ENCODE results near the gene PLEKHJ1. TPM values are rescaled to one million over a fixed set of nuclear protein-coding genes. Genes with fewer than 3 reads are reported as not detected.

The PLEKHJ1 gene
- total and polyA plus RNA-seq, 5 donors from 2014 or later = 50.3 to 121 (median 100) TPM

- Mint-ChIP-seq H3K4me3 (no peak overlapping the region), H3K4me1 (peaks cover 0 to 11% (median under 1%) of the 10 kb centered on the region in 4 donors), H3K36me3 (peaks cover 6% of the 10 kb centered on the region), H3K9me3 (no peaks in the 10 kb centered on the region), H3K27me3 (no peaks in the 10 kb centered on the region), H3K27ac (no peak overlapping the region)
- ATAC-seq (ENCODE audit: low read depth in 2 of 2) (no peak), DNase-seq (no peak)
- Histone ChIP-seq H3K9me3 (ENCODE audit: control insufficient read depth in 2 of 2, low read length in 2 of 2) (no peaks in the 10 kb centered on the region), H3K27ac (ENCODE audit: insufficient read depth, low read length, poor library complexity, severe bottlenecking) (no peak overlapping the region), H3K27me3 (ENCODE audit: control insufficient read depth, insufficient read depth, low read length) (no peaks in the 10 kb centered on the region), H3K36me3 (ENCODE audit: control insufficient read depth, insufficient read depth, low read length) (peaks cover 16% of the 10 kb centered on the region), H3K4me3 (ENCODE audit: low read depth, low read length) (no peak overlapping the region), H3K4me1 (ENCODE audit: control insufficient read depth, insufficient read depth, low read length, poor library complexity, severe bottlenecking) (no peaks in the 10 kb centered on the region)
Measured at GRCh38 chr19:2217591-2217990, 18.5 kb downstream of the PLEKHJ1 start.

GRCh38 chr19:2216361-2217225, 19.5 kb downstream of the PLEKHJ1 start:
- no peak for ATAC-seq (ENCODE audit: low read depth in 2 of 2)
- H3K4me3 Mint-ChIP-seq = no peak overlapping the region
- no peak overlapping the region for H3K27ac ChIP-seq (ENCODE audit: insufficient read depth, low read length, poor library complexity, severe bottlenecking)
- peaks cover 9% of the 10 kb centered on the region for H3K36me3 Mint-ChIP-seq
- no peak overlapping the region for H3K27ac Mint-ChIP-seq
- no peaks in the 10 kb centered on the region for H3K9me3 Mint-ChIP-seq
- H3K9me3 ChIP-seq (ENCODE audit: control insufficient read depth in 2 of 2, low read length in 2 of 2) = no peaks in the 10 kb centered on the region
- H3K36me3 ChIP-seq (ENCODE audit: control insufficient read depth, insufficient read depth, low read length) = peaks cover 20% of the 10 kb centered on the region
- H3K4me1 ChIP-seq (ENCODE audit: control insufficient read depth, insufficient read depth, low read length, poor library complexity, severe bottlenecking) = no peaks in the 10 kb centered on the region
- DNase-seq = no peak
- no peaks in the 10 kb centered on the region for H3K27me3 Mint-ChIP-seq
- H3K4me3 ChIP-seq (ENCODE audit: low read depth, low read length) = no peak overlapping the region
- H3K27me3 ChIP-seq (ENCODE audit: control insufficient read depth, insufficient read depth, low read length) = no peaks in the 10 kb centered on the region
- peaks cover 0 to 11% (median 2%) of the 10 kb centered on the region in 4 donors for H3K4me1 Mint-ChIP-seq

DNA sequence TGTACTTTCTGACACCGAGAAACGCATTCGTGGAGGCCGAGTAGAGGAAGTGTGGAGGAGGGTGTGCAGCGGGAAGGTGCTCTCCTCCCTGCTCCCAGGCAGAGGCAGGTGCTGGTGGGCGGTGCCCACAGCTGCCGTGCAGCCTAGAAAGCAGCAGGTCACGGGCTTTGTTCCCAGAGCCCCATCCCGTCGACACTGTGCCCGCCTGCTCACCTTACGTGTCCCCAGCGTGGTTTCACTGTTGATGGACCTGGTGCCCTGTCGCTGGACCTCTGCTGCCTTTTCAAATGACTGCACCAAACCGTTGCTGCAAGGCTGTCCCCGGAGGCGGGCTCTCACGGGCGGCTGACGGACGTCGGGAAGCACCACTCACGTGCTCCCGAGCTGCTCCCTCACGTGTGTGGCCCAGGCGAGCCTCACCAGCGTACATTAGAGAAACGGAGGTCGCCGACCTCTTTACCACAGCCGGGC, 20.8 kb downstream of the PLEKHJ1 start:
- no peaks in the 10 kb centered on the region for H3K9me3 Mint-ChIP-seq
- H3K4me3 ChIP-seq (ENCODE audit: low read depth, low read length) = no peak overlapping the region
- ATAC-seq (ENCODE audit: low read depth in 2 of 2) (peak in 1 of 2 donors; percentile 16), DNase-seq (peak in 2 of 3 donors; percentile 25 to 27)
- no peaks in the 10 kb centered on the region for H3K4me1 ChIP-seq (ENCODE audit: control insufficient read depth, insufficient read depth, low read length, poor library complexity, severe bottlenecking)
- no peaks in the 10 kb centered on the region for H3K27me3 Mint-ChIP-seq
- H3K27ac Mint-ChIP-seq = peak overlapping the region in 1 of 3 donors; percentile 31
- no peak overlapping the region for H3K27ac ChIP-seq (ENCODE audit: insufficient read depth, low read length, poor library complexity, severe bottlenecking)
- H3K9me3 ChIP-seq (ENCODE audit: control insufficient read depth in 2 of 2, low read length in 2 of 2) = no peaks in the 10 kb centered on the region
- peaks cover 10% of the 10 kb centered on the region for H3K36me3 Mint-ChIP-seq
- no peaks in the 10 kb centered on the region for H3K27me3 ChIP-seq (ENCODE audit: control insufficient read depth, insufficient read depth, low read length)
- H3K4me3 Mint-ChIP-seq = peak overlapping the region in 2 of 4 donors; percentile 25 to 60
- H3K36me3 ChIP-seq (ENCODE audit: control insufficient read depth, insufficient read depth, low read length) = peaks cover 23% of the 10 kb centered on the region
- peaks cover 0 to 11% (median 2%) of the 10 kb centered on the region in 4 donors for H3K4me1 Mint-ChIP-seq

DNA sequence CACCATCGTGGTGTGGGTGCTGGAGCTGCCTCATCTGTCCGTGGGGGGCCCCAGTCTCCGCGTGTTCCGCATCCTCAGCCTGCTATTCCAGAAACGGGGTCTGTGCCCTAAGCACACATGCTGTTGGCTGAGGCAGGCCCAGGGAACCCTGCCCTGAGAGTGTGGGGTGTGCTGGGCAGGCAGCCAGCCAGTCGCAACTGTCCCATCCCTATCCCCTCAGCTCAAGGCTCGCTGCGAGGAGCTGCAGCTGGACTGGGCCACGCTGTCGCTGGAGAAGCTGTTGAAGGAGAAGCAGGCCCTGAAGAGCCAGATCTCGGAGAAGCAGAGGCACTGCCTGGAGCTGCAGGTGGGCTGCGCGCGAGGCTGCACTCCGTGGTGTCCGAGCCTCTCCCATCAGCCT, 21.9 kb downstream of the PLEKHJ1 start:
- DNase-seq = no peak
- H3K27me3 ChIP-seq (ENCODE audit: control insufficient read depth, insufficient read depth, low read length) = no peaks in the 10 kb centered on the region
- Mint-ChIP-seq H3K27me3 (no peaks in the 10 kb centered on the region), H3K4me3 (no peak overlapping the region), H3K36me3 (peaks cover 10% of the 10 kb centered on the region), H3K27ac (no peak overlapping the region), H3K4me1 (peaks cover 0 to 11% (median 2%) of the 10 kb centered on the region in 4 donors), H3K9me3 (no peaks in the 10 kb centered on the region)
- H3K36me3 ChIP-seq (ENCODE audit: control insufficient read depth, insufficient read depth, low read length) = peaks cover 26% of the 10 kb centered on the region
- H3K4me1 ChIP-seq (ENCODE audit: control insufficient read depth, insufficient read depth, low read length, poor library complexity, severe bottlenecking) = no peaks in the 10 kb centered on the region
- no peaks in the 10 kb centered on the region for H3K9me3 ChIP-seq (ENCODE audit: control insufficient read depth in 2 of 2, low read length in 2 of 2)
- no peak overlapping the region for H3K4me3 ChIP-seq (ENCODE audit: low read depth, low read length)
- no peak for ATAC-seq (ENCODE audit: low read depth in 2 of 2)
- no peak overlapping the region for H3K27ac ChIP-seq (ENCODE audit: insufficient read depth, low read length, poor library complexity, severe bottlenecking)

DNA sequence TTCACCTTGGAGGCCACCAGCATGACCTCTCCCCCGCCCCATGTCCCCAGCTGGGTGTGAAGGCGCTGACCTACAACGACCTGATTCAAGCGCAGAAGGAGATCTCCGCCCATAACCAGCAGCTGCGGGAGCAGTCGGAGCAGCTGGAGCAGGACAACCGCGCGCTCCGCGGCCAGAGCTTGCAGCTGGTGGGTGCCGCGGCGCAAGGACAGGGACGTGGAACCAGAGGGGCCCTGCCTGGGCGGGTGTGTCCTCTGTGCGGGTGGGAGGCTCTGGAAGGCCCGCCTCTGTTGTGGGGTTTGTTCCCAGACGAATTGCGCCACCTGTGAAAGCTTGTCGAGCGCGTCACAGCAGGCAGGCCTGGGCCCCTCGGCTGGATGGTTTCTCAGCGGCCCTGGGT, 22.3 kb downstream of the PLEKHJ1 start:
- no peak overlapping the region for H3K27ac Mint-ChIP-seq
- no peaks in the 10 kb centered on the region for H3K9me3 Mint-ChIP-seq
- H3K4me1 Mint-ChIP-seq = peaks cover 0 to 11% (median 2%) of the 10 kb centered on the region in 4 donors
- Histone ChIP-seq H3K27ac (ENCODE audit: insufficient read depth, low read length, poor library complexity, severe bottlenecking) (no peak overlapping the region), H3K4me3 (ENCODE audit: low read depth, low read length) (no peak overlapping the region), H3K27me3 (ENCODE audit: control insufficient read depth, insufficient read depth, low read length) (no peaks in the 10 kb centered on the region), H3K36me3 (ENCODE audit: control insufficient read depth, insufficient read depth, low read length) (peaks cover 26% of the 10 kb centered on the region), H3K9me3 (ENCODE audit: control insufficient read depth in 2 of 2, low read length in 2 of 2) (no peaks in the 10 kb centered on the region), H3K4me1 (ENCODE audit: control insufficient read depth, insufficient read depth, low read length, poor library complexity, severe bottlenecking) (no peaks in the 10 kb centered on the region)
- H3K27me3 Mint-ChIP-seq = no peaks in the 10 kb centered on the region
- DNase-seq (no peak), ATAC-seq (ENCODE audit: low read depth in 2 of 2) (no peak)
- H3K36me3 Mint-ChIP-seq = peaks cover 10% of the 10 kb centered on the region
- H3K4me3 Mint-ChIP-seq = no peak overlapping the region

DNA sequence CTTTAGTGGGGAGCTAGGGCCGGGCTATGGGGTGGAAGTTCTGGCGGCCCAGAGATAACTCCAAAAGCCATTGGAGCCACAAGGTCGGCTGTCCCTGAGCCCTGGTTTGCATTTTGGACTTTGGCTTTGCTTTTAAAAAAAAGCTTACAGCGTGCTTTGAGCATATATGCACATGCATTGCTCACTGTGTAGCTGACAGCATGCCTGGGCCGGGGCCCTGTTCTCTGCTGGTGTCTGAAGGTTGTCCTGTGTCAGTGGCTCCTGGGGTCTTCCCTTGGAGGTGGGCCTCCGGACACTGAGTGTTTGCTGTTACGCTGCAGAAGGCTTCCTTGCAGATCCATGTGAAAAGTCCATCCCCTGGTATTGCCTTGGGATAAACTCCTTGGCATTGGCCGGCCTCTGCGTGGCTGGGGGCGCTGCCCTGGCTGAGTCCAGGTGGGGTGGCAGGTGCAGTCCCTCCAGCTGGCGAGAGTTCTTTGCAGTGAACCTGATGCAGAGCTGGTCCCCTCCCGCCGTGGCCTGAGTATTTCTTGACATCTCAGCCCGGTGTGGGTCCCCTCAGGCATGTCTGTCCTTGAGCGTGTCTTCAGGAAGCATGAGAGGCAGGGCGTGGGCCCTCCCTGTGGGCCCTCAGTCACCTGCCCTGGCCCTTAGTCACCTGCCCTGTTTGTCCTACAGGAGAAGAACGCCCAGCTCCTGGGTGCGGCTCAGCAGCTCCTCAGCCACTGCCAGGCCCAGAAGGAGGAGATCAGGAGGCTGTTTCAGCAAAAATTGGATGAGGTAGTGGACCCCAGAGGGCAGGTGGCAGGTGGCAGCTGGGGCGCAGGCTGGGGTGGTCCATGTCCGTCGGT, 23.0 kb downstream of the PLEKHJ1 start:
- ATAC-seq (ENCODE audit: low read depth in 2 of 2) = no peak
- H3K36me3 ChIP-seq (ENCODE audit: control insufficient read depth, insufficient read depth, low read length) = peaks cover 26% of the 10 kb centered on the region

GRCh38 chr19:2210987-2211740, 25.0 kb downstream of the PLEKHJ1 start:
- H3K9me3 Mint-ChIP-seq = no peaks in the 10 kb centered on the region
- H3K27ac Mint-ChIP-seq = no peak overlapping the region
- H3K36me3 ChIP-seq (ENCODE audit: control insufficient read depth, insufficient read depth, low read length) = peaks cover 19% of the 10 kb centered on the region
- H3K9me3 ChIP-seq (ENCODE audit: control insufficient read depth in 2 of 2, low read length in 2 of 2) = no peaks in the 10 kb centered on the region
- ATAC-seq (ENCODE audit: low read depth in 2 of 2) (no peak), DNase-seq (no peak)
- H3K4me3 Mint-ChIP-seq = peak overlapping the region in 1 of 4 donors; percentile 51
- H3K27me3 ChIP-seq (ENCODE audit: control insufficient read depth, insufficient read depth, low read length) = no peaks in the 10 kb centered on the region
- H3K36me3 Mint-ChIP-seq = peaks cover 8% of the 10 kb centered on the region
- H3K27me3 Mint-ChIP-seq = no peaks in the 10 kb centered on the region
- no peaks in the 10 kb centered on the region for H3K4me1 ChIP-seq (ENCODE audit: control insufficient read depth, insufficient read depth, low read length, poor library complexity, severe bottlenecking)
- no peak overlapping the region for H3K4me3 ChIP-seq (ENCODE audit: low read depth, low read length)
- no peak overlapping the region for H3K27ac ChIP-seq (ENCODE audit: insufficient read depth, low read length, poor library complexity, severe bottlenecking)
- H3K4me1 Mint-ChIP-seq = peaks cover 0 to 11% (median 2%) of the 10 kb centered on the region in 4 donors

More for the DNA sequence above, 23.0 kb downstream of the PLEKHJ1 start:
- H3K36me3 Mint-ChIP-seq = peaks cover 10% of the 10 kb centered on the region
- Histone ChIP-seq H3K4me3 (ENCODE audit: low read depth, low read length) (no peak overlapping the region), H3K27me3 (ENCODE audit: control insufficient read depth, insufficient read depth, low read length) (no peaks in the 10 kb centered on the region), H3K4me1 (ENCODE audit: control insufficient read depth, insufficient read depth, low read length, poor library complexity, severe bottlenecking) (no peaks in the 10 kb centered on the region), H3K27ac (ENCODE audit: insufficient read depth, low read length, poor library complexity, severe bottlenecking) (no peak overlapping the region), H3K9me3 (ENCODE audit: control insufficient read depth in 2 of 2, low read length in 2 of 2) (no peaks in the 10 kb centered on the region)
- H3K4me3 Mint-ChIP-seq = no peak overlapping the region
- peaks cover 0 to 11% (median 2%) of the 10 kb centered on the region in 4 donors for H3K4me1 Mint-ChIP-seq
- no peak for DNase-seq
- no peaks in the 10 kb centered on the region for H3K9me3 Mint-ChIP-seq
- no peaks in the 10 kb centered on the region for H3K27me3 Mint-ChIP-seq
- no peak overlapping the region for H3K27ac Mint-ChIP-seq

Measured in CD4-positive, CD25-positive, alpha-beta regulatory T cell (primary cell).